Measurements from ENCODE around the gene UBR4.

GRCh38 chr1:19209439-19209989 lies 552 bp downstream of the UBR4 start:
- TF ChIP-seq CTCF (IDR thresholded peaks at IDR 0.05; ENCODE audit: poor library complexity) (no peak), EZH2phosphoT487 (IDR thresholded peaks at IDR 0.05; ENCODE audit: low read depth, severe bottlenecking, unreplicated experiment) (no peak), EZH2 (IDR thresholded peaks at IDR 0.05; ENCODE audit: borderline replicate concordance) (no peak)
